Parathyroid adenoma (tissue), 2 donors: ENCODE data around the gene DCUN1D2.

Experiments
- H2AFZ ChIP-seq: fragments of 300-600 bp; sonication (generic); one replicate; pipeline ENCODE4 v1.7.0; 2017; ENCODE audit warnings: antibody characterized with exemption, mild to moderate bottlenecking
- H3K27ac ChIP-seq: fragments of 300-600 bp; sonication (generic); one replicate; pipeline ENCODE4 v1.7.0; 2017
- H3K27me3 ChIP-seq: fragments of 300-600 bp; sonication (generic); one replicate; pipeline ENCODE4 v1.7.0; 2017; ENCODE audit warnings: low read length; ENCODE audit not compliant: control insufficient read depth, insufficient read depth
- H3K36me3 ChIP-seq: fragments of 300-600 bp; sonication (generic); one replicate; pipeline ENCODE4 v1.7.0; 2017; ENCODE audit warnings: low read length; ENCODE audit not compliant: control insufficient read depth, insufficient read depth
- H3K4me1 ChIP-seq: fragments of 300-600 bp; sonication (generic); one replicate; pipeline ENCODE4 v1.7.0; 2017; ENCODE audit warnings: control low read depth
- H3K4me2 ChIP-seq: fragments of 300-600 bp; sonication (generic); one replicate; pipeline ENCODE4 v1.7.0; 2017; ENCODE audit warnings: low read length
- H3K4me3 ChIP-seq: fragments of 300-600 bp; sonication (generic); one replicate; pipeline ENCODE4 v1.7.0; 2017; ENCODE audit warnings: low read depth, low read length
- H3K79me2 ChIP-seq: fragments of 300-600 bp; sonication (generic); one replicate; pipeline ENCODE4 v1.7.0; 2017; ENCODE audit warnings: control low read depth
- H3K9ac ChIP-seq: fragments of 300-600 bp; sonication (generic); one replicate; pipeline ENCODE4 v1.7.0; 2017; ENCODE audit warnings: mild to moderate bottlenecking
- H3K9me3 ChIP-seq: fragments of 300-600 bp; sonication (generic); one replicate; pipeline ENCODE4 v1.7.0; 2017; ENCODE audit warnings: low read length; ENCODE audit not compliant: control insufficient read depth
- TF ChIP-seq, protein P1 (sequence below): fragments of 300-600 bp; sonication (generic); IDR thresholded peaks from one replicate; pipeline ENCODE4 v1.7.0; 2017; ENCODE audit warnings: antibody characterized with exemption, mild to moderate bottlenecking
- donor health status: primary hyperparathyroidism.

Gene DCUN1D2

DNA sequence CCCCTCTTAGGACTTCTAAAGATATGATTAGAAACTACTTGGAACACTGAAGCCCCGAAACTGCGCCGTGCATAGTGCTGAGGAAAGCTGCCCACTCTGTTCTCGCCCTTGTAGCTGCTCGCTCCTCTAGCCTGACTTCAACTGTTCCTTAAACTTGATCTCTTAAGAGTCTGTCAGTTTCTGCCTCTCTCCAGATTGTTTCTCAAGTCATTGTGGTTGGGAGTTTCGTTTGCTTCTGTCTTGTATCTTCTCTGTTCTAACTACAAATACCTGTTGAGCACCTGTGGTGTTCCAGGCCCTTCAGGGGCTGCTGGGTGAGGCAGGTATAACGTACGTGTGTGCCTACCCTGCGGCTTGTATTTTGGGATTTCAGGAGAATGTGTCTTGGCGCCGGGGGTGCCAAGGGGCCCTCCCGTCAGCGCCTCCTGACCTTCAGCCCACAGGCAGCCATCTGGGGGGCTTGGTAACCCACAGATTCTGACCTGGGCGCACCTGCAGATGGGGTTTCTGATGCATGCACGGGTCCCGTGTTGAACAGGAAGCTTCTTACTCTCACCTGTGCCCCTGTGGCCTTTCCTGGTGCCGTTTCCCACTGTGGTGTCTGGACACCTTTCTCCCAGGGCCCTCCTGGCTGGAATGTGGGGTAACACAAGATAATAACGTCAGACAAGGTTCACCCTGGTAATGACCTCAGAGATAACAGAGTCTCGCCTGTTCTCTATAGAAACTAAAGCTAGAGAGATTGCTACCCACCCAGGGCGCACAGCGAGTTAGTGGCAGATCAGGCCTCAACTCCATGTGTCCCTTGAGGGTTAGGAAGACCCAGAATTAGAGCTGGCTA lies 17.2 kb upstream of the DCUN1D2 start:
- Histone ChIP-seq H3K27ac (no peak overlapping the region), H3K4me2 (no peak overlapping the region), H3K79me2 (no peaks in the 10 kb centered on the region), H3K27me3 (no peaks in the 10 kb centered on the region), H3K9ac (no peak overlapping the region), H3K9me3 (no peaks in the 10 kb centered on the region), H3K36me3 (no peaks in the 10 kb centered on the region), H2AFZ (no peak overlapping the region), H3K4me3 (no peak overlapping the region), H3K4me1 (no peaks in the 10 kb centered on the region)
- TF ChIP-seq, protein P1, sequence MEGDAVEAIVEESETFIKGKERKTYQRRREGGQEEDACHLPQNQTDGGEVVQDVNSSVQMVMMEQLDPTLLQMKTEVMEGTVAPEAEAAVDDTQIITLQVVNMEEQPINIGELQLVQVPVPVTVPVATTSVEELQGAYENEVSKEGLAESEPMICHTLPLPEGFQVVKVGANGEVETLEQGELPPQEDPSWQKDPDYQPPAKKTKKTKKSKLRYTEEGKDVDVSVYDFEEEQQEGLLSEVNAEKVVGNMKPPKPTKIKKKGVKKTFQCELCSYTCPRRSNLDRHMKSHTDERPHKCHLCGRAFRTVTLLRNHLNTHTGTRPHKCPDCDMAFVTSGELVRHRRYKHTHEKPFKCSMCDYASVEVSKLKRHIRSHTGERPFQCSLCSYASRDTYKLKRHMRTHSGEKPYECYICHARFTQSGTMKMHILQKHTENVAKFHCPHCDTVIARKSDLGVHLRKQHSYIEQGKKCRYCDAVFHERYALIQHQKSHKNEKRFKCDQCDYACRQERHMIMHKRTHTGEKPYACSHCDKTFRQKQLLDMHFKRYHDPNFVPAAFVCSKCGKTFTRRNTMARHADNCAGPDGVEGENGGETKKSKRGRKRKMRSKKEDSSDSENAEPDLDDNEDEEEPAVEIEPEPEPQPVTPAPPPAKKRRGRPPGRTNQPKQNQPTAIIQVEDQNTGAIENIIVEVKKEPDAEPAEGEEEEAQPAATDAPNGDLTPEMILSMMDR, result no peak

DNA sequence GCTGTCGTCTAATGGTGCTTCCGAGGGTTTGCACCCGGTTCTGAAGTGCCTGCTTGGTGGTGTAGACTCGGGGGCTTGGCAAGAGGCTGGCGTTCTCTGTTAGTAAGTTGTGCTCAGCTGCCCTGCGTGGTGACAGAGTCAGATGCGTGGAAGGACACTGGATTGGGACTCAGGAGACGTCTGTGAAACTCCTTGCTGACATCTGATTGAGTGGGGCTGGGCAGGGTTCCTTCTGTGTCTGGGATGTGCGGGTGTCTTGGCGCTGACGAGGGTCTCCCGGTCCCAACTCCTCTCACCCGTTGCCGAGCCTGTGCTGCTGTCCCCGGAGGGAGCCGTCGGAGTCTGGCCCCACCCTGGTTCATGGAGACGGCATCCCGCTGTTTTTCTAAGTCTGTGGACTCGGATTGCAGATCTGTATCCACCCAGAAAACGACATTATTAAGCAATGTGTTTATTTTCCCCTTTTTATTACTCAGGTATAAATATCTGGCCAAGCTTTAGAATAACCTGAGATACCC lies 16.4 kb upstream of the DCUN1D2 start:
- Histone ChIP-seq H3K4me3 (no peak overlapping the region), H3K9ac (no peak overlapping the region), H3K4me2 (no peak overlapping the region), H3K36me3 (no peaks in the 10 kb centered on the region), H2AFZ (no peak overlapping the region), H3K79me2 (no peaks in the 10 kb centered on the region), H3K9me3 (no peaks in the 10 kb centered on the region), H3K27me3 (no peaks in the 10 kb centered on the region), H3K4me1 (no peaks in the 10 kb centered on the region), H3K27ac (no peak overlapping the region)
- TF ChIP-seq, protein P1, result no peak

DNA sequence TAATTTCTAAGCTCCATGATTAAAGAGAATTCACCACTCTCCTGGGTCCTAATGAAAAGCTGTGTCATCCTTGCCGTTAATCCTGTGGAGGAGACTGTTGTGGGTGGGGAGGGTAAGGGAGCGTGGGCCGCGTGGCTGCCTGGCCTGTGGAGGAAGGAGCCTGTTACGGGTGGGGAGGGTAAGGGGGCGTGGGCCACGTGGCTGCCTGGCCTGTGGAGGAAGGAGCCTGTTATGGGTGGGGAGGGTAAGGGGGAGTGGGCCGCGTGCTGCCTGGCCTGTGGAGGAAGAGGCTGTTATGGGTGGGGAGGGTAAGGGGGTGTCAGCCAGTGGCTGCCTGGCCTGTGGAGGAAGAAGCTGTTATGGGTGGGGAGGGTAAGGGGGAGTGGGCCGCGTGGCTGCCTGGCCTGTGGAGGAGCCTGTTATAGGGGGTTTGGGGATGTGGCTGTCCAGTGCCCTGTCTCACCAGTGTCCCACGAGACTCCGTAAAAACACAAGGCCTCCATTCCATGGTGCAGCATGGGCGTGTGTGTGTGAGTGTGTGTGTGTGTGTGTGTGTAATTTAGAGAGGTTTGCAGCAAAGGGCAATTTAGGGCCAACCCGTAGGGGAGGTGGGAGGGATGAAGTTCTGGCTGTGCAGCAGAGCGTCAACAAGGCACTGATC lies 15.6 kb upstream of the DCUN1D2 start:
- Histone ChIP-seq H3K27me3 (no peaks in the 10 kb centered on the region), H3K4me3 (no peak overlapping the region), H3K36me3 (no peaks in the 10 kb centered on the region), H3K27ac (no peak overlapping the region), H2AFZ (no peak overlapping the region), H3K4me1 (no peaks in the 10 kb centered on the region), H3K4me2 (no peak overlapping the region), H3K9me3 (no peaks in the 10 kb centered on the region), H3K79me2 (no peaks in the 10 kb centered on the region), H3K9ac (no peak overlapping the region)
- TF ChIP-seq, protein P1, result no peak

DNA sequence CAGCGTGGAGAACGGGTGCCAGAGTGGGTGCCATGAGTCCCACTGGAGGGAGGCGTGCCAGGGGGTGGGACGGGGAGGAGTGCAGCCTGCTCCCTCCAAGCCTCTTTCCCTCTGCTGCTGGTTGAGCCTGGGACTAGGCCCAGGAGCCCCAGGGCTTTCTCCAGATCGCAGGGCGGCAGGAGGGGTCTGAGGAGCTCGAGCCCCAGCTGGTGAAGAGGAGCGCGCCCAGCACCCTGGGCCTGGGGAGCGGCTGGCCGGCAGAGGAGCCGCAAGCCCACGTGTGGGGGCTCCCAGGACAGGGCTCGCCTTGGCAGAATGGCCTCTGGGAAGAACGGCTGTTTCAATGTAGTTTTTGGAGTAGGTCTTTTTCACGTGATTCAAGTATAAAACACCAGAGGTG lies 12.2 kb upstream of the DCUN1D2 start:
- Histone ChIP-seq H3K9me3 (no peaks in the 10 kb centered on the region), H3K9ac (no peak overlapping the region), H3K4me3 (no peak overlapping the region), H3K79me2 (no peaks in the 10 kb centered on the region), H3K27ac (no peak overlapping the region), H2AFZ (no peak overlapping the region), H3K36me3 (no peaks in the 10 kb centered on the region), H3K4me1 (no peaks in the 10 kb centered on the region), H3K4me2 (no peak overlapping the region), H3K27me3 (no peaks in the 10 kb centered on the region)
- TF ChIP-seq, protein P1, result no peak
